Endothelial cell of umbilical vein (primary cell): ENCODE results near the gene ARHGEF1. TPM values are rescaled to one million over a fixed set of nuclear protein-coding genes. Genes with fewer than 3 reads are reported as not detected.

Experiments used
- BruUV-seq: library from RNA; stranded (reverse); fragments of 400-500 nt; replicated peaks from 2 replicates; lab custom pipeline; 2021; lab: Mats Ljungman, UMichigan
- CTCF ChIA-PET: fragments of 300-600, 350-600 bp; sonication (Branson Sonifier 250); formaldehyde crosslinking; loops from one replicate; lab custom pipeline; 2021; ENCODE audit warnings: antibody characterized with exemption, inconsistent platforms; lab: Charles Lee
- POLR2A ChIA-PET: fragments of 300-600, 350-600 bp; sonication (Branson Sonifier 250); formaldehyde crosslinking; loops from one replicate; lab custom pipeline; 2021; ENCODE audit warnings: antibody characterized with exemption, inconsistent platforms; lab: Charles Lee
- DNase-seq: peaks from one replicate; pipeline ENCODE4 v3.0.0-alpha.2; 2011; ENCODE audit warnings: low read depth, low spot score
- FAIRE-seq: peaks from 2 replicates; lab custom pipeline; 2011; peaks lifted over from hg19 to GRCh38; lab: Jason Lieb, UNC
- H2AFZ ChIP-seq: 2 replicates; pipeline ENCODE4 v1.6.0; 2012; ENCODE audit warnings: low read depth, low read length, control low read depth, inconsistent platforms
- H3K27ac ChIP-seq: 2 replicates; pipeline ENCODE4 v1.5.1; 2011; ENCODE audit warnings: low read depth, mild to moderate bottlenecking, control low read depth, low read length, moderate library complexity; ENCODE audit not compliant: insufficient read depth
- H3K27me3 ChIP-seq, 2 experiments: 2 replicates each; pipeline versions ENCODE4 v1.6.0 to v1.6.1; 2011; ENCODE audit warnings: low read length in 2 of 2, mixed read lengths in 1 of 2; ENCODE audit not compliant: control insufficient read depth in 2 of 2, insufficient read depth in 2 of 2
- H3K36me3 ChIP-seq, 2 experiments: 2 replicates in 1 of 2; 3 replicates in 1 of 2; pipeline ENCODE4 v1.5.1; 2011; ENCODE audit warnings: low read length in 2 of 2, mild to moderate bottlenecking in 1 of 2, moderate library complexity in 1 of 2; ENCODE audit not compliant: control insufficient read depth in 2 of 2, insufficient read depth in 2 of 2; ENCODE audit errors: extremely low read depth in 1 of 2
- H3K4me1 ChIP-seq: 3 replicates; pipeline ENCODE4 v1.5.1; 2011; ENCODE audit warnings: mild to moderate bottlenecking, low read length; ENCODE audit not compliant: control insufficient read depth, insufficient read depth; ENCODE audit errors: extremely low read depth
- H3K4me2 ChIP-seq: 2 replicates; pipeline ENCODE4 v1.6.1; 2011; ENCODE audit warnings: low read length, control low read depth, mixed read lengths; ENCODE audit not compliant: insufficient read depth
- H3K4me3 ChIP-seq, 3 experiments: fragments of 200-600 bp in 1 of 3; sonication (generic), shearing (Covaris generic) in 1 of 3; replicated peaks in 1 of 3; 2 replicates each; pipeline ENCODE4 v1.5.1; 2011 to 2016; ENCODE audit warnings: control low read depth in 3 of 3, low read length in 3 of 3, mild to moderate bottlenecking in 2 of 3, inconsistent platforms in 1 of 3, low read depth in 1 of 3, moderate library complexity in 1 of 3; ENCODE audit not compliant: insufficient read depth in 1 of 3
- H3K79me2 ChIP-seq: 2 replicates; pipeline ENCODE4 v1.6.0; 2012; ENCODE audit warnings: low read length, inconsistent platforms; ENCODE audit not compliant: control insufficient read depth, insufficient read depth
- H3K9ac ChIP-seq: replicated peaks from 2 replicates; pipeline ENCODE3; 2011; ENCODE audit warnings: low read length, control low read depth; ENCODE audit not compliant: insufficient read depth; ENCODE audit errors: extremely low read depth
- H3K9me1 ChIP-seq: replicated peaks from 3 replicates; pipeline ENCODE4 v1.6.0; 2011; ENCODE audit warnings: mild to moderate bottlenecking, low read length; ENCODE audit not compliant: control insufficient read depth, insufficient read depth; ENCODE audit errors: extremely low read depth
- H3K9me3 ChIP-seq: replicated peaks from 2 replicates; pipeline ENCODE4 v1.5.1; 2012; ENCODE audit warnings: low read length, inconsistent platforms; ENCODE audit not compliant: control insufficient read depth, insufficient read depth
- H4K20me1 ChIP-seq: replicated peaks from 2 replicates; pipeline ENCODE3; 2011; ENCODE audit warnings: mild to moderate bottlenecking, low read length; ENCODE audit not compliant: control insufficient read depth, insufficient read depth; ENCODE audit errors: extremely low read depth
- CTCF ChIP-seq, 2 donors: IDR thresholded peaks; 1 replicate in 1 of 2; 2 replicates in 1 of 2; pipeline ENCODE4 v1.5.1; 2011; ENCODE audit warnings: low read length in 2 of 2, mild to moderate bottlenecking in 2 of 2, moderate library complexity in 2 of 2, control low read depth in 1 of 2, inconsistent platforms in 1 of 2, low read depth in 1 of 2; ENCODE audit not compliant: insufficient read depth in 1 of 2; ENCODE audit errors: extremely low read depth in 1 of 2
- EZH2 ChIP-seq: IDR thresholded peaks from 2 replicates; pipeline ENCODE4 v1.6.1; 2012; ENCODE audit warnings: borderline replicate concordance, low read depth, mild to moderate bottlenecking, moderate library complexity, low read length, inconsistent platforms; ENCODE audit not compliant: severe bottlenecking
- FOS ChIP-seq: IDR thresholded peaks from 2 replicates; pipeline ENCODE4 v1.6.1; 2011; ENCODE audit warnings: mild to moderate bottlenecking, low read length, moderate library complexity, borderline replicate concordance; ENCODE audit not compliant: insufficient read depth
- JUN ChIP-seq: IDR thresholded peaks from 2 replicates; pipeline ENCODE4 v1.6.1; 2011; ENCODE audit warnings: borderline replicate concordance, low read depth; ENCODE audit not compliant: insufficient read length, insufficient read depth
- MAX ChIP-seq: IDR thresholded peaks from 2 replicates; pipeline ENCODE4 v1.6.1; 2011; ENCODE audit not compliant: insufficient read depth, insufficient read length
- MYC ChIP-seq: IDR thresholded peaks from one replicate; pipeline ENCODE4 v1.6.1; 2011; ENCODE audit warnings: mild to moderate bottlenecking, low read depth, low read length
- POLR2A ChIP-seq: IDR thresholded peaks from 2 replicates; pipeline ENCODE4 v1.6.1; 2012; ENCODE audit warnings: low read depth, mild to moderate bottlenecking, control low read depth, low read length
- POLR2AphosphoS5 ChIP-seq: IDR thresholded peaks from 2 replicates; pipeline ENCODE4 v1.6.1; 2012; ENCODE audit warnings: low read depth, mild to moderate bottlenecking, control low read depth, low read length, moderate library complexity; ENCODE audit not compliant: insufficient read depth
- dilution Hi-C: fragments of 300-500 bp; cut with MboI; formaldehyde crosslinking; loops from one replicate; pipeline ENCODE4 v1.15.0; 2019; ENCODE audit warnings: low sequenced_read_pairs; ENCODE audit not compliant: extremely low pct_ligation_motif_present
- intact Hi-C: fragments of 100-400 bp; cut with micrococcal nuclease; formaldehyde crosslinking; loops from one replicate; pipeline ENCODE4 v1.10.0; 2022
- polyA plus RNA-seq, 4 experiments: library from polyadenylated mRNA; depleted of rRNA in 3 of 4; stranded (reverse) in 3 of 4; unstranded in 1 of 4; fragments of >200 nt; gene quantifications; 2 replicates each; pipeline versions ENCODE4 v1.2.1 to v1.2.3, GENCODE V29; 2011 to 2012; ENCODE audit warnings: missing spikeins in 1 of 4
- total RNA-seq: library from RNA; stranded (reverse); gene quantifications from 2 replicates; pipeline ENCODE4 v1.2.3, GENCODE V29; 2021

ARHGEF1 gene
- total and polyA plus RNA-seq, 2 donors (not counting 3 experiments of a cell fraction or from before 2014, with no cell fraction given) = 65.4 to 123 TPM

GRCh38 chr19:41907994-41908615 lies 25.1 kb downstream of the ARHGEF1 start:
- no peak for TF ChIP-seq MYC
- TF ChIP-seq FOS = no peak
- TF ChIP-seq JUN = no peak
- TF ChIP-seq CTCF (IDR thresholded peaks at IDR 0.05; ENCODE audit: extremely low read depth in 1 of 2, insufficient read depth in 1 of 2, low read depth in 1 of 2, low read length in 2 of 2) = no peak
- TF ChIP-seq POLR2A = no peak
- no peak for TF ChIP-seq EZH2
- no peak for TF ChIP-seq POLR2AphosphoS5
- TF ChIP-seq MAX = no peak
- Histone ChIP-seq H3K79me2 (no peaks in the 10 kb centered on the region), H2AFZ (no peak overlapping the region), H3K9me1 (no peaks in the 10 kb centered on the region), H3K9ac (no peak overlapping the region), H3K9me3 (no peaks in the 10 kb centered on the region), H3K27ac (no peak overlapping the region), H3K27me3 (peaks cover 19 to 24% of the 10 kb centered on the region in 2 experiments), H3K4me1 (no peaks in the 10 kb centered on the region), H3K4me3 (no peak overlapping the region), H3K4me2 (no peak overlapping the region), H3K36me3 (peaks cover 0 to 36% of the 10 kb centered on the region in 2 experiments), H4K20me1 (no peaks in the 10 kb centered on the region)
- dilution Hi-C loops (no loop called here), intact Hi-C loops (no loop called here)
- no peak for FAIRE-seq
- CTCF ChIA-PET = no interaction called here
- BruUV-seq = no TSS peak
- no peak for DNase-seq
- POLR2A ChIA-PET = no interaction called here
